ENCODE results near the gene LRRC25.

DNA sequence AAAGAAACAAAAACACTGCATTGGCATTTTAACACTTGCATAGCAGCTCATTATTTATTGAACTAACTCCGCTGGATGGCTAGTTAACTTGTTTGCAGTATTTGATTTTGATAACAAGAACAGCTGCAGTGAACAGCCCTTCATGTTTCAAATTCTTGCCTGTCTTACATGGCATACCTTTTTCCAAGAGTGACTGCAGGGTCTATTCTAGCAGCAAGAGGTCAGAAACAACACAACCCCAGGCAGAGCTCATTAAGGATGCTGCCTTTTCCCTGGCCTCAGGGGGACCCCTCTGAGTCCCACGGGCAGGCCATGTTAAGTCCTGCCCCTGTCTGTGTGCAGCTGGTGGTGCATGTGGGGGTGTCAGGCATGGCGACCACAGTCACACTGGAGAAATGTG lies 40.4 kb downstream of the LRRC25 start:
- TF ChIP-seq RAD21 (conservative IDR thresholded peaks at IDR 0.05 in 1 of 2, IDR thresholded peaks at IDR 0.05 in 1 of 2), result no peak
- no peak for TF ChIP-seq SMC3 (IDR thresholded peaks at IDR 0.05)
- TF ChIP-seq, protein P1, sequence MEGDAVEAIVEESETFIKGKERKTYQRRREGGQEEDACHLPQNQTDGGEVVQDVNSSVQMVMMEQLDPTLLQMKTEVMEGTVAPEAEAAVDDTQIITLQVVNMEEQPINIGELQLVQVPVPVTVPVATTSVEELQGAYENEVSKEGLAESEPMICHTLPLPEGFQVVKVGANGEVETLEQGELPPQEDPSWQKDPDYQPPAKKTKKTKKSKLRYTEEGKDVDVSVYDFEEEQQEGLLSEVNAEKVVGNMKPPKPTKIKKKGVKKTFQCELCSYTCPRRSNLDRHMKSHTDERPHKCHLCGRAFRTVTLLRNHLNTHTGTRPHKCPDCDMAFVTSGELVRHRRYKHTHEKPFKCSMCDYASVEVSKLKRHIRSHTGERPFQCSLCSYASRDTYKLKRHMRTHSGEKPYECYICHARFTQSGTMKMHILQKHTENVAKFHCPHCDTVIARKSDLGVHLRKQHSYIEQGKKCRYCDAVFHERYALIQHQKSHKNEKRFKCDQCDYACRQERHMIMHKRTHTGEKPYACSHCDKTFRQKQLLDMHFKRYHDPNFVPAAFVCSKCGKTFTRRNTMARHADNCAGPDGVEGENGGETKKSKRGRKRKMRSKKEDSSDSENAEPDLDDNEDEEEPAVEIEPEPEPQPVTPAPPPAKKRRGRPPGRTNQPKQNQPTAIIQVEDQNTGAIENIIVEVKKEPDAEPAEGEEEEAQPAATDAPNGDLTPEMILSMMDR (IDR thresholded peaks at IDR 0.05), result no peak
- TF ChIP-seq RNF2 (IDR thresholded peaks at IDR 0.05; ENCODE audit: borderline replicate concordance, low read depth), result no peak
- no peak for TF ChIP-seq POLR2A (IDR thresholded peaks at IDR 0.05; ENCODE audit: low read length)
- no peak for TF ChIP-seq EHMT2 (IDR thresholded peaks at IDR 0.05; ENCODE audit: low read depth)
- TF ChIP-seq, protein P2, sequence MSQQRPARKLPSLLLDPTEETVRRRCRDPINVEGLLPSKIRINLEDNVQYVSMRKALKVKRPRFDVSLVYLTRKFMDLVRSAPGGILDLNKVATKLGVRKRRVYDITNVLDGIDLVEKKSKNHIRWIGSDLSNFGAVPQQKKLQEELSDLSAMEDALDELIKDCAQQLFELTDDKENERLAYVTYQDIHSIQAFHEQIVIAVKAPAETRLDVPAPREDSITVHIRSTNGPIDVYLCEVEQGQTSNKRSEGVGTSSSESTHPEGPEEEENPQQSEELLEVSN (IDR thresholded peaks at IDR 0.05; ENCODE audit: borderline replicate concordance, low read depth), result no peak

All from A549 (cell line).